CD1c-positive myeloid dendritic cell (primary cell): ENCODE data around the gene RAPGEF1.
"Not testable (repeated sequence)": the region's sequence is repeated elsewhere in the genome, so short reads cannot be mapped to it uniquely, and the experiment has no call there.

ENCODE experiments used
- DNase-seq: peaks from one replicate; pipeline ENCODE4 v3.0.0-alpha.2; 2016; ENCODE audit errors: extremely low spot score

Gene RAPGEF1

GRCh38 chr9:131731237-131731636 is 8.6 kb downstream of the RAPGEF1 start:
- peak; percentile 7 for DNase-seq

- no peak for DNase-seq
These were observed 10.9 kb downstream of the RAPGEF1 start for GRCh38 chr9:131728961-131729360.

GRCh38 chr9:131728546-131728910 is 11.3 kb downstream of the RAPGEF1 start:
- peak; percentile 38 for DNase-seq

- DNase-seq, result no peak
These were observed 11.9 kb downstream of the RAPGEF1 start for GRCh38 chr9:131727795-131728545.

GRCh38 chr9:131727184-131727759 is 12.6 kb downstream of the RAPGEF1 start:
- peak; percentile 87 for DNase-seq

- DNase-seq, result no peak
These were observed 15.2 kb downstream of the RAPGEF1 start for GRCh38 chr9:131724683-131725082.

- no peak for DNase-seq
These were observed 16.2 kb downstream of the RAPGEF1 start for GRCh38 chr9:131723632-131724031.

- DNase-seq, result no peak
These were observed 17.6 kb downstream of the RAPGEF1 start for GRCh38 chr9:131722255-131722654.

GRCh38 chr9:131721076-131721475 is 18.8 kb downstream of the RAPGEF1 start:
- no peak for DNase-seq

GRCh38 chr9:131720330-131720729 is 19.5 kb downstream of the RAPGEF1 start:
- DNase-seq, result no peak

GRCh38 chr9:131719262-131719908 is 20.5 kb downstream of the RAPGEF1 start:
- DNase-seq, result peak; percentile 81

GRCh38 chr9:131717719-131718460 is 22.0 kb downstream of the RAPGEF1 start:
- no peak for DNase-seq

- DNase-seq, result no peak
These were observed 24.0 kb downstream of the RAPGEF1 start for GRCh38 chr9:131715906-131716305.

- no peak for DNase-seq
These were observed 25.1 kb downstream of the RAPGEF1 start for GRCh38 chr9:131714821-131715220.

GRCh38 chr9:131714161-131714646 is 25.7 kb downstream of the RAPGEF1 start:
- DNase-seq, result peak; percentile 69

- DNase-seq, result no peak
These were observed 26.9 kb downstream of the RAPGEF1 start for GRCh38 chr9:131713016-131713415.

- no peak for DNase-seq
These were observed 27.6 kb downstream of the RAPGEF1 start for GRCh38 chr9:131712151-131712716.

- DNase-seq, result no peak
These were observed 30.0 kb downstream of the RAPGEF1 start for GRCh38 chr9:131709771-131710431.

GRCh38 chr9:131709010-131709770 is 30.7 kb downstream of the RAPGEF1 start:
- not testable (repeated sequence) for DNase-seq

GRCh38 chr9:131708226-131709002 is 31.5 kb downstream of the RAPGEF1 start:
- peak; percentile 76 for DNase-seq
